Bone marrow (tissue), 2 donors: ENCODE results near the gene SCNM1.

ENCODE experiments used
- DNase-seq, 2 donors: peaks; one replicate each; lab custom pipeline; 2025; lab: John Stamatoyannopoulos, UW

The SCNM1 gene

GRCh38 chr1:151165738-151166504 is at the start of gene SCNM1, which contains the start of gene LYSMD1:
Gene SCNM1, plus strand, starts transcription at chr1:151166144. Its CDS starts 9 bp downstream, at chr1:151166153.
Gene LYSMD1, minus strand, starts transcription at chr1:151165902. Its CDS starts 644 bp downstream, at chr1:151165258.
- DNase-seq, result peak; percentile 85 to 97

GRCh38 chr1:151124763-151125403 is 41.1 kb upstream of the SCNM1 start:
- no peak for DNase-seq

- DNase-seq, result no peak
These were observed 37.1 kb upstream of the SCNM1 start for GRCh38 chr1:151128800-151129199.

GRCh38 chr1:151130987-151131586 is 34.9 kb upstream of the SCNM1 start:
- DNase-seq, result peak in 1 of 2 donors; percentile 77

GRCh38 chr1:151131701-151132334 is 34.1 kb upstream of the SCNM1 start:
- DNase-seq, result no peak

- DNase-seq, result no peak
These were observed 33.5 kb upstream of the SCNM1 start for GRCh38 chr1:151132335-151133017.

GRCh38 chr1:151133018-151133806 is 32.7 kb upstream of the SCNM1 start:
- no peak for DNase-seq

- no peak for DNase-seq
These were observed 31.5 kb upstream of the SCNM1 start for GRCh38 chr1:151134396-151134795.

GRCh38 chr1:151134991-151135390 is 31.0 kb upstream of the SCNM1 start:
- DNase-seq, result no peak

- no peak for DNase-seq
These were observed 30.2 kb upstream of the SCNM1 start for GRCh38 chr1:151135433-151136385.

GRCh38 chr1:151137789-151138188 is 28.2 kb upstream of the SCNM1 start:
- no peak for DNase-seq

GRCh38 chr1:151142411-151143056 is 23.4 kb upstream of the SCNM1 start:
- DNase-seq, result no peak

GRCh38 chr1:151143057-151143435 is 22.9 kb upstream of the SCNM1 start:
- DNase-seq, result no peak

- DNase-seq, result no peak
These were observed 22.0 kb upstream of the SCNM1 start for GRCh38 chr1:151143986-151144385.

GRCh38 chr1:151144474-151145303 is 21.3 kb upstream of the SCNM1 start:
- no peak for DNase-seq

GRCh38 chr1:151145304-151146071 is 20.5 kb upstream of the SCNM1 start:
- no peak for DNase-seq

- DNase-seq, result no peak
These were observed 19.9 kb upstream of the SCNM1 start for GRCh38 chr1:151146072-151146411.
